ENCODE measurements around the gene AGAP2.

Gene AGAP2

DNA sequence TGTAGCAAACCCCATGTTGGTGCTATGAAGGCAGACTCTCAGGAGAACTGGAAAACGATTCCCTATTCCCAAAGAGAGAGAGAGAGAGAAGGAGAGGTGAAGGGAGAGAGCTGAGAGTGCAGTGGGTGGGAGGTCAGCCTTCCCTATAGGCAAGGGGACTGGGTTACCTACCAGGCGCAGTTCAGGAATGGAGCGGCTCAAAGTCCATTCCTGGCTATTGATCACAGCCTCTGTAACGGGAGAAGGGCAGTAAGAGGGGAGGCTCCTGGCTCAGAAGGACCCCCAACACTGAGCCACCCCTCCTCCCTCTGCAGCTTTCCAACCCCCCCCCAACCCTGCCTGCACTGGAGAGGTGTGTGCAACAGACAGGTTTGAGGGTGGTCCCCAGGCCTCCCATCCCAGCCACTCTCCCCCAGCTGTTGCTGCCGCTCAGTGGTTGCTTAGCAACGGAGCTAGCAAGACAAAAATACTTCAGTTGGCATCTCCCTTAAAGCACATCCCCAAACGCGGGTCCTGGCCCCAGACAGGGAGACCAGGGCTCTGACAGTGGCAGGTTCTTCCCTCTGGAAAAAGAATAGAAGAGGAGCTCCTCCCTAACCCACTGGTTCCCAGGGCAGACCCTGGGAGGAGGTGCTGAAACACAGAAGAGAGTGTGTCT lies 3.2 kb downstream of the AGAP2 start:
- no peak overlapping the region for H3K4me3 ChIP-seq (ENCODE audit: low read depth, low read length)
- TF ChIP-seq, protein P1, sequence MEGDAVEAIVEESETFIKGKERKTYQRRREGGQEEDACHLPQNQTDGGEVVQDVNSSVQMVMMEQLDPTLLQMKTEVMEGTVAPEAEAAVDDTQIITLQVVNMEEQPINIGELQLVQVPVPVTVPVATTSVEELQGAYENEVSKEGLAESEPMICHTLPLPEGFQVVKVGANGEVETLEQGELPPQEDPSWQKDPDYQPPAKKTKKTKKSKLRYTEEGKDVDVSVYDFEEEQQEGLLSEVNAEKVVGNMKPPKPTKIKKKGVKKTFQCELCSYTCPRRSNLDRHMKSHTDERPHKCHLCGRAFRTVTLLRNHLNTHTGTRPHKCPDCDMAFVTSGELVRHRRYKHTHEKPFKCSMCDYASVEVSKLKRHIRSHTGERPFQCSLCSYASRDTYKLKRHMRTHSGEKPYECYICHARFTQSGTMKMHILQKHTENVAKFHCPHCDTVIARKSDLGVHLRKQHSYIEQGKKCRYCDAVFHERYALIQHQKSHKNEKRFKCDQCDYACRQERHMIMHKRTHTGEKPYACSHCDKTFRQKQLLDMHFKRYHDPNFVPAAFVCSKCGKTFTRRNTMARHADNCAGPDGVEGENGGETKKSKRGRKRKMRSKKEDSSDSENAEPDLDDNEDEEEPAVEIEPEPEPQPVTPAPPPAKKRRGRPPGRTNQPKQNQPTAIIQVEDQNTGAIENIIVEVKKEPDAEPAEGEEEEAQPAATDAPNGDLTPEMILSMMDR (conservative IDR thresholded peaks at IDR 0.05; ENCODE audit: low read depth, low read length), result no peak
- DNase-seq (ENCODE audit: low read depth), result no peak

DNA sequence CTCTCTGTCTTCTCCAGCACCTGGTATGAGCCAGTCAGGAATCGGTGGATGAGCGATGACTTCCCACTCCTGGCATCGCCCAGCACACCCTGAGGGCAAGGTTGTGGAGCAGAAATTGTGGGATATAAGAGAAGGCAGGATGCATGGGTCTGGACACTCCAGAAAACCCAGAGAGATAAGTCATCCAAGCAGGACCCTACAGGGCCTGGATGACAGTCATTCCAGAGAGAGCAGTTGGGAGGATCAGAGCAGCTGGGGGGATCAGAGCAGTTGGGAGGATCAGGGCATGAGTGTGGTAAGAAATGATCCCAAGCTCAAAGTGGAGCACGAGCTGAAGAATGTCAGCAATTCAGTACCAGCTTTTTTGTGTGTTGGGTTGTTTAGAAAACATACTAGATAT lies 4.0 kb downstream of the AGAP2 start:
- DNase-seq (ENCODE audit: low read depth), result no peak
- TF ChIP-seq, protein P1 (conservative IDR thresholded peaks at IDR 0.05; ENCODE audit: low read depth, low read length), result no peak
- no peak overlapping the region for H3K4me3 ChIP-seq (ENCODE audit: low read depth, low read length)

DNA sequence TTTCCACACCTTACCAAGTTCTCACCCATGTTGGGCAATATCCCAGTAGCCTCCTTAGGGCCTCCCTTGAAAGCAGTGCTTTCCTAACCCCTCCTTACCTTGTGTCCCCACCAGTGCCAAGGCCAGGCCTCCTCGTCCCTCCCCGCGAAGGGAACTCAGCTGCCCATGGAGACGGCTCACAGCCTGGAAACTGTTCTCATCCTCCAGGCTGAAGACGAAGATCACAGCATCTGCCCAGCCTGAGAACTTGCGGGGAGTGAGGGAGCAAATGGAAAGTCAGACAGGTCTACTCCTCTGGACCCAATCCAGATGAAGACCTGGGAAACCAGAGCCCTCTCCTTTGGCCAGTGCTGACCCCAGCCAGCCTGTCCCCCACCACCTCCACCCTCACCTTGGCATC lies 4.6 kb downstream of the AGAP2 start:
- no peak for DNase-seq (ENCODE audit: low read depth)
- TF ChIP-seq, protein P1 (conservative IDR thresholded peaks at IDR 0.05; ENCODE audit: low read depth, low read length), result no peak

DNA sequence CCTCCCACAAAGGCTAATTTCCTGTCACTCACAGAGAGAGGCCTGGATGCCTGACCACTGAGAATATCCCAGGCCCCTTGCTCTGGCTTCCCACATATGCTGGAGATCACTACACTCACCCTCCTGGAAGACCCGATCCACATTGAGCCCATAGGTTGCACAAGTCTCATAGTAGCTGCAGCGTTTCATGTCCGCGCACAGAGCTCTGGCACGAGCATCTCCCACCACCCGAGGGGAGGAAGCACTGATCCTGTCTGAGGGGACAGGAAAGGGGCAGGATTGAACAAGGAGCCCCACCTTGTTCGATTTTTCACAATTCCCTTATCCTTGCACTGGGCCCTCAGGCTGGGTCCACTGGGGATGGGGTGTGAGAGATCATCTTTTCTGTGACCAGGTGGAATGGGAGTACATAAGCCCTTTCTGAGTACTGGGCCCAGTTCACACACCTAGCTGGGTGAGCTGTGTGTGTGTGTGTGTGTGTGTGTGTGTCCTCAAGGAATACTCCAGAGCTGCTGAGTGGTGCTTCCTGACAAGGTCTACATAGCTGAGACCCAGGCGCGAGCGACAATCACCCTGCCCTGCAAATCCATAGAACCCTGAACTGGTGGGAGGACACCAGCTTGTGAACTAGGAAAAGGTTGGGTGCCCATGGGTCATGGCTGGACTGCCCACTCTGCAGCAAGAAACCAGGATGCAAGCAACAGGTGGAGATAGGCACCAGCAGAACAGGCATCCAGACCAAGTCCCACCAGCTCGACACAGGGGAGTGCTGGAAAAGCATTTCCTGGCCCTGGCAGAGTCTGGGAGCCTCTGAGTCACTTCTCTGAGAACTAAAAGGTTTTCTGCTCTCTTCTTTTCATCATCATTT lies 5.6 kb downstream of the AGAP2 start:
- DNase-seq (ENCODE audit: low read depth), result no peak
- H3K4me3 ChIP-seq (ENCODE audit: low read depth, low read length), result no peak overlapping the region
- TF ChIP-seq, protein P1 (conservative IDR thresholded peaks at IDR 0.05; ENCODE audit: low read depth, low read length), result no peak

More for the DNA sequence above, 4.6 kb downstream of the AGAP2 start:
- H3K4me3 ChIP-seq (ENCODE audit: low read depth, low read length), result no peak overlapping the region

DNA sequence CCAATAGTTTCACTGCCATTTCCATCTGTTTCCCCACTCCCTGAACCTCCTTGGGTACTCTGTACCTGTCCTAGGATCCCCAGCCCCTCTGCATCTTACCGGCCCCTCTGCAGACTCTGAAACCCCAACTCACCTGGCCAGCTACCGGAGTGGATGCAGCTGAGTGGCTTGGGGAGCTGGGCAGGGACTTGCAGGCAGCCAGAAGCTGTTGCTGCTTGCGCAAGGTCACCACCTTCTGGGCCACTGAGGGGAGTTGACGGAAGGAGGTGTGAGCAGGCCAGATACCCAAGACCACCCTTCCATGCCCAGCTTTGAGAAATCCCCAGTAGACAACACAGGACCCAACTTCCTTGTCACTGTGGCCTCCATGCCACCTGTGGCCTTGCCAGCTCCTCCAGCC lies 6.3 kb downstream of the AGAP2 start:
- DNase-seq (ENCODE audit: low read depth), result no peak
- TF ChIP-seq, protein P1 (conservative IDR thresholded peaks at IDR 0.05; ENCODE audit: low read depth, low read length), result no peak

DNA sequence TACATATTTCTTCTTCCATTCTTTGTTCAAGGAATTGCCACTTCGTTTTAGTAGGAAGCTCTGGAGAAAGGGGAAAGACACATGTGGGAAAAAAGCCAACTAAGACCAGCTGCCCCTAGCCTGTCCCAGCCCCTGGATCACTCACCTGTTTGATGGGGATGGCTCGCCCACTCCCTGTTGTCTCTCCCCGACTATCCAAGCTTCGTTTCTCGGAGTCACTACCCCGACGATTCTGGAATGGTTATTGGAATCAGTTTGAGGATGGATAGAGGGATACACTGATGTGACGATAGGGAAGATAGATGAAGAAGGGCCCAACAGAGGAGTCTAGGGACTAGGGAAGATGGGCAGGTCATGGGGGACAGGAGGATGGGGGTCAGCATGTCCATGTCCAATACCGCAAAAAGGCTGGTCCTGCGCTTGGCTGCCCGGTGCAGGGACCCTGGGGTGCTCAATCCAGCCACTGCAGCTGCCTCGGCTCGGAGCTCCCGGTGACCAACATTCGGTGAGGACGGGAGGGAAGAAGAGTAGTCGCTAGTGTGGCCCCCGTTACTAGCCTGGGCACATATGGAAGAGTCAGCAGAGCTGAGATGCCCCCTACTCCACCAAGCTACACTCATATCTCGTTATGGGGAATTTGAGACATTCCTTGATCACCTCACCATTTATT lies 7.0 kb downstream of the AGAP2 start:
- no peak overlapping the region for H3K4me3 ChIP-seq (ENCODE audit: low read depth, low read length)
- TF ChIP-seq, protein P1 (conservative IDR thresholded peaks at IDR 0.05; ENCODE audit: low read depth, low read length), result no peak
- no peak for DNase-seq (ENCODE audit: low read depth)

More for the DNA sequence above, 6.3 kb downstream of the AGAP2 start:
- H3K4me3 ChIP-seq (ENCODE audit: low read depth, low read length), result no peak overlapping the region
